Kidney (tissue), 14 donors: Measurements from ENCODE around the gene JADE3. TPM values are rescaled to one million over a fixed set of nuclear protein-coding genes. Genes with fewer than 3 reads are reported as not detected.
A peak's percentile ranks its signal among the peaks of the same experiment; 100 is the strongest.
"Not testable (repeated sequence)": the region's sequence is repeated elsewhere in the genome, so short reads cannot be mapped to it uniquely, and the experiment has no call there.

Experiments
- DNase-seq, 5 donors: peaks; one replicate each; pipeline ENCODE4 v3.0.0-alpha.2; 2013 to 2020
- FAIRE-seq: peaks from 2 replicates; lab custom pipeline; 2012; peaks lifted over from hg19 to GRCh38; lab: Jason Lieb, UNC
- H3K27ac ChIP-seq, 2 donors: one replicate each; pipeline ENCODE4 v1.7.0; 2013; ENCODE audit warnings: low read depth in 2 of 2, low read length in 2 of 2, inconsistent platforms in 1 of 2
- H3K27me3 ChIP-seq: one replicate; pipeline ENCODE4 v1.7.1; 2013; ENCODE audit warnings: low read length, inconsistent platforms; ENCODE audit not compliant: control insufficient read depth, insufficient read depth
- H3K36me3 ChIP-seq, 3 donors: one replicate each; pipeline versions ENCODE4 v1.7.0 to v1.7.1; 2013; ENCODE audit warnings: low read length in 3 of 3, control low read depth in 1 of 3, inconsistent platforms in 1 of 3; ENCODE audit not compliant: insufficient read depth in 3 of 3, control insufficient read depth in 2 of 3
- H3K4me1 ChIP-seq, 3 donors: one replicate each; pipeline versions ENCODE4 v1.7.0 to v1.7.1; 2013; ENCODE audit warnings: low read length in 3 of 3, inconsistent platforms in 1 of 3, low read depth in 1 of 3; ENCODE audit not compliant: control insufficient read depth in 2 of 3, insufficient read depth in 2 of 3
- H3K4me3 ChIP-seq, 3 donors: one replicate each; pipeline versions ENCODE4 v1.7.0 to v1.8.1; 2013; ENCODE audit warnings: low read length in 3 of 3, control low read depth in 1 of 3, inconsistent platforms in 1 of 3
- H3K9ac ChIP-seq, 3 donors: one replicate each; pipeline versions ENCODE4 v1.7.0 to v1.7.1; 2013; ENCODE audit warnings: low read length in 3 of 3, control low read depth in 1 of 3, inconsistent platforms in 1 of 3
- H3K9me3 ChIP-seq, 3 donors: one replicate each; pipeline versions ENCODE4 v1.7.0 to v1.7.1; 2013; ENCODE audit warnings: low read length in 3 of 3, control low read depth in 1 of 3, inconsistent platforms in 1 of 3; ENCODE audit not compliant: control insufficient read depth in 2 of 3, insufficient read depth in 1 of 3
- intact Hi-C: fragments of 100-400 bp; cut with DNase I; formaldehyde crosslinking; loops from one replicate; pipeline ENCODE4 v1.11.1; 2022
- polyA plus RNA-seq: library from polyadenylated mRNA; stranded (reverse); fragments of 350-450 nt; fragmentation: Illumina TruSeq; extraction: RNeasy Lipid Tissue Mini Kit (QIAGEN cat#74804); gene quantifications from one replicate; pipeline ENCODE4 v1.2.3, GENCODE V29; 2014; ENCODE audit warnings: low read depth, low replicate concordance; ENCODE audit not compliant: insufficient read depth
- total RNA-seq: library from RNA; stranded (reverse); fragmentation: NEBNext Ultra II Directional; extraction: Animal tissue kit (Norgen Biotek cat#: 25700); gene quantifications from one replicate; pipeline ENCODE4 v1.2.1, GENCODE V29; 2021
- TF ChIP-seq, protein P1 (sequence below): IDR thresholded peaks from 3 replicates; pipeline ENCODE4 v1.5.1; 2012; ENCODE audit warnings: mild to moderate bottlenecking, moderate library complexity, borderline replicate concordance; ENCODE audit not compliant: insufficient read depth; ENCODE audit errors: extremely low read depth
- donor health status: control.
- donor health status: control.
- donor health status: control.
- donor health status: control.
- donor health status: control.
- donor health status: DM: yes; HTN: yes; CAD: no.
- donor health status: Normal renal cell carcinoma (clear cell type).

The JADE3 gene
- total and polyA plus RNA-seq, 2 donors from 2014 or later = 3.2 to 13.1 TPM

GRCh38 chrX:46965125-46965758, 53.0 kb downstream of the JADE3 start:
- intact Hi-C loops = no loop called here
- TF ChIP-seq, protein P1, sequence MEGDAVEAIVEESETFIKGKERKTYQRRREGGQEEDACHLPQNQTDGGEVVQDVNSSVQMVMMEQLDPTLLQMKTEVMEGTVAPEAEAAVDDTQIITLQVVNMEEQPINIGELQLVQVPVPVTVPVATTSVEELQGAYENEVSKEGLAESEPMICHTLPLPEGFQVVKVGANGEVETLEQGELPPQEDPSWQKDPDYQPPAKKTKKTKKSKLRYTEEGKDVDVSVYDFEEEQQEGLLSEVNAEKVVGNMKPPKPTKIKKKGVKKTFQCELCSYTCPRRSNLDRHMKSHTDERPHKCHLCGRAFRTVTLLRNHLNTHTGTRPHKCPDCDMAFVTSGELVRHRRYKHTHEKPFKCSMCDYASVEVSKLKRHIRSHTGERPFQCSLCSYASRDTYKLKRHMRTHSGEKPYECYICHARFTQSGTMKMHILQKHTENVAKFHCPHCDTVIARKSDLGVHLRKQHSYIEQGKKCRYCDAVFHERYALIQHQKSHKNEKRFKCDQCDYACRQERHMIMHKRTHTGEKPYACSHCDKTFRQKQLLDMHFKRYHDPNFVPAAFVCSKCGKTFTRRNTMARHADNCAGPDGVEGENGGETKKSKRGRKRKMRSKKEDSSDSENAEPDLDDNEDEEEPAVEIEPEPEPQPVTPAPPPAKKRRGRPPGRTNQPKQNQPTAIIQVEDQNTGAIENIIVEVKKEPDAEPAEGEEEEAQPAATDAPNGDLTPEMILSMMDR = no peak
- Histone ChIP-seq H3K4me1 (peaks cover 0 to 12% (median 4%) of the 10 kb centered on the region in 3 donors), H3K4me3 (no peak overlapping the region), H3K9ac (no peak overlapping the region), H3K27me3 (peaks cover 3% of the 10 kb centered on the region), H3K27ac (no peak overlapping the region), H3K9me3 (no peaks in the 10 kb centered on the region), H3K36me3 (no peaks in the 10 kb centered on the region)
- FAIRE-seq (no peak), DNase-seq (no peak)

DNA sequence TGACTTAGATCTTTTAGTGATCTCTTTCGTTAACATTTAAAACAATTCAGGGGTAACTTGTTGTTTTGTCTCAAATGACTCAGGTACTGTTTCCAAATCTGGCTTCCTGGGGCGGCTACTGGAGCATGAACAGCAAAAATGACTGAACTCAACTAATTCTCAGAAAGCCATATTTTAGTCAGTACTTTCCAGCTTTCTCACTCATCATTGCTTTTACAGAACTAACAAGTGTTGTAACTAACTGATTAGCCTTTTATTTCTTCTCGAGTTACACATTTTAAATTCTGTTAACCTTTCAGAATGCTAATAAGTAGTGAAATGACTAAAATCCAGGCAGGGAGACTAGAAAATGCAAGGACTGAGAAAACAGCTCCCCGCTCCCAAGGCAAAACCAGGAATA, 55.3 kb downstream of the JADE3 start:
- H3K4me1 ChIP-seq = peaks cover 0 to 9% (median 0%) of the 10 kb centered on the region in 3 donors
- DNase-seq (peak in 1 of 5 donors; percentile 40), FAIRE-seq (no peak)
- H3K9me3 ChIP-seq = no peaks in the 10 kb centered on the region
- no peak overlapping the region for H3K4me3 ChIP-seq
- H3K9ac ChIP-seq = no peak overlapping the region
- TF ChIP-seq, protein P1 = no peak
- intact Hi-C loops = no loop called here
- H3K27ac ChIP-seq = peak overlapping the region in 1 of 2 donors; percentile 9
- peaks cover 3% of the 10 kb centered on the region for H3K27me3 ChIP-seq
- H3K36me3 ChIP-seq = no peaks in the 10 kb centered on the region

DNA sequence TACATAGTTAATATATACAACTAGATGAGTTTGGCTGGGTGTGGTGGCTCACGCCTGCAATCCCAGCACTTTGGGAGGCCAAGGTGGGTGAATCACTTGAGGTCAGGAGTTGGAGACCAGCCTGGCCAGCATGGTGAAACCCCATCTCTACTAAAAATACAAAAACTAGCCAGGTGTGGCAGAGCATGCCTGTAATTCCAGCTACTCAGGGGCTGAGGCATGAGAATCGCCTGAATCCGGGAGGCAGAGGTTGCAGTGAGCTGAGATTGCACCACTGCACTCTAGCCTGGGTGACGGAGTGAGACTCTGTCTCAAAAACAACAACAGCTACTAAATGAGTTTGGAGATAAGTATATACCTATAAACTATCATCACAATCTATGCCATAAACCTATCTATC, 64.8 kb downstream of the JADE3 start:
- intact Hi-C loops, H3K4me3 ChIP-seq, H3K9me3 ChIP-seq, H3K36me3 ChIP-seq, FAIRE-seq, H3K9ac ChIP-seq, H3K27ac ChIP-seq, H3K4me1 ChIP-seq, H3K27me3 ChIP-seq: not testable (repeated sequence)
- peak in 2 of 5 donors; percentile 19 to 23 for DNase-seq

- no peaks in the 10 kb centered on the region for H3K9me3 ChIP-seq
- no peak overlapping the region for H3K4me3 ChIP-seq
- FAIRE-seq (no peak), DNase-seq (peak in 3 of 5 donors; percentile 33 to 75 (median 50))
- no peaks in the 10 kb centered on the region for H3K27me3 ChIP-seq
- intact Hi-C loops = no loop called here
- TF ChIP-seq, protein P1 = peak; percentile 64
- no peaks in the 10 kb centered on the region for H3K4me1 ChIP-seq
- no peaks in the 10 kb centered on the region for H3K36me3 ChIP-seq
- H3K9ac ChIP-seq = no peak overlapping the region
- no peak overlapping the region for H3K27ac ChIP-seq
These were observed 66.4 kb downstream of the JADE3 start for GRCh38 chrX:46978341-46979291.
